Spleen (tissue), 7 donors: ENCODE results near the gene NPHS1.

Experiments used
- CTCF ChIP-seq, 11 experiments: fragments of 200-600 bp in 7 of 11; fragments of 450-650 bp in 4 of 11; sonication (generic) in 4 of 11; IDR thresholded peaks in 8 of 11; conservative IDR thresholded peaks in 3 of 11; 1 replicate in 7 of 11; 2 replicates in 4 of 11; pipeline versions ENCODE4 v1.4.0 to v1.8.0; 2016 to 2021; ENCODE audit warnings: antibody characterized with exemption in 11 of 11, inconsistent platforms in 4 of 11, mild to moderate bottlenecking in 1 of 11
- POLR2A ChIP-seq, 3 donors: fragments of 450-650 bp; IDR thresholded peaks; one replicate each; pipeline ENCODE4 v1.5.1; 2017; ENCODE audit warnings: antibody characterized with exemption in 3 of 3, mild to moderate bottlenecking in 1 of 3
- POLR2AphosphoS5 ChIP-seq, 3 donors: sonication (generic); formaldehyde crosslinking; IDR thresholded peaks; one replicate each; pipeline ENCODE4 v1.5.1; 2017; ENCODE audit warnings: antibody characterized with exemption in 3 of 3
- donor health status: DM: no; HTN: no; CAD: no; lungs with moderate emphysema.
- donor health status: DM: no; HTN: no; CAD: no.
- donor health status: DM: no; HTN: no; CAD: no.

- TF ChIP-seq CTCF (IDR thresholded peaks at IDR 0.05 in 8 of 11, conservative IDR thresholded peaks at IDR 0.05 in 3 of 11) (no peak), POLR2AphosphoS5 (IDR thresholded peaks at IDR 0.05) (no peak), POLR2A (IDR thresholded peaks at IDR 0.05) (no peak)
These were observed 68.6 kb downstream of the NPHS1 start for GRCh38 chr19:35783469-35784434.
